HCT116 (cell line): ENCODE measurements around the gene GNG2. TPM values are rescaled to one million over a fixed set of nuclear protein-coding genes. Genes with fewer than 3 reads are reported as not detected.

Experiments
- ATAC-seq: fragments of 200-7000 bp; cut with Tn5 transposase; 2 replicates; pipeline ENCODE4 v1.9.1; 2020; ENCODE audit warnings: mild to moderate bottlenecking, moderate library complexity
- BruUV-seq: library from RNA; stranded (reverse); fragments of 400-500 nt; replicated peaks from 2 replicates; lab custom pipeline; 2021; lab: Mats Ljungman, UMichigan
- CTCF ChIA-PET: fragments of 300-600 bp; sonication (Branson Sonifier 250); formaldehyde crosslinking; loops from one replicate; lab custom pipeline; 2021; ENCODE audit warnings: antibody characterized with exemption; lab: Charles Lee
- POLR2A ChIA-PET: fragments of 300-600, 350-600 bp; sonication (Branson Sonifier 250); formaldehyde crosslinking; loops from one replicate; lab custom pipeline; 2021; ENCODE audit warnings: antibody characterized with exemption; lab: Charles Lee
- RAD21 ChIA-PET, 2 experiments: fragments of 300-600 bp; sonication (Branson Sonifier 250); formaldehyde crosslinking; loops; one replicate each; lab custom pipeline; 2023; ENCODE audit warnings: low total read pairs in 2 of 2; ENCODE audit not compliant: uncharacterized antibody in 2 of 2, unreplicated experiment in 2 of 2, low non-redundant PET in 1 of 2; lab: Charles Lee
- DNase-seq: peaks from one replicate; pipeline ENCODE4 v3.0.0-alpha.2; 2010; ENCODE audit warnings: low read depth, low spot score
- H2AFZ ChIP-seq: fragments of 200-600 bp; shearing (Covaris generic), sonication (generic); 2 replicates; pipeline ENCODE4 v1.6.1; 2017; ENCODE audit warnings: low read depth, mixed run types, mixed read lengths, antibody characterized with exemption, low read length; ENCODE audit not compliant: poor library complexity, severe bottlenecking
- H3K27ac ChIP-seq: 2 replicates; pipeline ENCODE4 v1.5.1; 2012; ENCODE audit warnings: low read depth, low read length
- H3K27me3 ChIP-seq: fragments of 200-600 bp; sonication (generic); 2 replicates; pipeline ENCODE4 v1.6.1; 2016; ENCODE audit warnings: mixed run types, low read length, mixed read lengths; ENCODE audit not compliant: insufficient read depth
- H3K36me3 ChIP-seq, 2 experiments: fragments of 200-500 bp in 1 of 2; fragments of 200-600 bp in 1 of 2; sonication (Bioruptor generic) in 1 of 2; sonication (generic) in 1 of 2; 2 replicates each; pipeline versions ENCODE4 v1.5.1 to v1.6.1; 2014 to 2016; ENCODE audit warnings: low read length in 2 of 2, inconsistent platforms in 1 of 2, mixed read lengths in 1 of 2, mixed run types in 1 of 2; ENCODE audit not compliant: insufficient read depth in 2 of 2, control insufficient read depth in 1 of 2
- H3K4me1 ChIP-seq, 2 experiments: fragments of 200-600 bp in 1 of 2; sonication (generic) in 1 of 2; 2 replicates each; pipeline versions ENCODE4 v1.5.1 to v1.6.1; 2012 to 2017; ENCODE audit warnings: low read length in 2 of 2, inconsistent platforms in 1 of 2, mild to moderate bottlenecking in 1 of 2, mixed read lengths in 1 of 2, mixed run types in 1 of 2, moderate library complexity in 1 of 2; ENCODE audit not compliant: insufficient read depth in 2 of 2, control insufficient read depth in 1 of 2
- H3K4me2 ChIP-seq: fragments of 200-600 bp; sonication (generic); 2 replicates; pipeline ENCODE4 v1.6.1; 2017; ENCODE audit warnings: mixed run types, low read length, mixed read lengths
- H3K4me3 ChIP-seq, 2 experiments: fragments of 200-600 bp in 1 of 2; sonication (generic) in 1 of 2; replicated peaks in 1 of 2; 2 replicates each; pipeline ENCODE4 v1.5.1; 2011 to 2016; ENCODE audit warnings: low read length in 2 of 2, control low read depth in 1 of 2, low read depth in 1 of 2, mild to moderate bottlenecking in 1 of 2, mixed read lengths in 1 of 2, mixed run types in 1 of 2
- H3K79me2 ChIP-seq: fragments of 200-600 bp; sonication (generic); 2 replicates; pipeline ENCODE4 v1.6.1; 2017; ENCODE audit warnings: mild to moderate bottlenecking, mixed run types, low read length, moderate library complexity, mixed read lengths; ENCODE audit not compliant: insufficient read depth
- H3K9ac ChIP-seq: fragments of 200-600 bp; sonication (generic); 2 replicates; pipeline ENCODE4 v1.6.1; 2016; ENCODE audit warnings: low read length, mixed read lengths
- H3K9me2 ChIP-seq: fragments of 200-600 bp; sonication (generic), shearing (Covaris generic); 2 replicates; pipeline ENCODE4 v1.6.1; 2017; ENCODE audit warnings: mixed run types, mild to moderate bottlenecking, moderate library complexity; ENCODE audit not compliant: insufficient read depth
- H3K9me3 ChIP-seq, 2 experiments: fragments of 200-500 bp in 1 of 2; fragments of 200-600 bp in 1 of 2; sonication (Bioruptor generic) in 1 of 2; sonication (generic) in 1 of 2; 2 replicates each; pipeline ENCODE4 v1.6.1; 2014 to 2017; ENCODE audit warnings: low read length in 2 of 2, mixed read lengths in 2 of 2, inconsistent platforms in 1 of 2, low read depth in 1 of 2, mild to moderate bottlenecking in 1 of 2, mixed run types in 1 of 2, moderate library complexity in 1 of 2; ENCODE audit not compliant: control insufficient read depth in 1 of 2, insufficient read depth in 1 of 2
- H4K20me1 ChIP-seq: fragments of 200-600 bp; sonication (generic), shearing (Covaris generic); 2 replicates; pipeline ENCODE4 v1.6.1; 2017; ENCODE audit warnings: mixed run types, mild to moderate bottlenecking, moderate library complexity; ENCODE audit not compliant: insufficient read depth
- CBX3 ChIP-seq: IDR thresholded peaks from 2 replicates; pipeline ENCODE4 v1.6.1; 2012; ENCODE audit warnings: low read depth
- CEBPB ChIP-seq: IDR thresholded peaks from 2 replicates; pipeline ENCODE4 v1.6.1; 2012; ENCODE audit warnings: low read depth
- EGR1 ChIP-seq: IDR thresholded peaks from 2 replicates; pipeline ENCODE4 v1.6.1; 2012; ENCODE audit warnings: low read depth
- ELF1 ChIP-seq: IDR thresholded peaks from 2 replicates; pipeline ENCODE4 v1.6.1; 2012; ENCODE audit warnings: low read depth, borderline replicate concordance
- EZH2phosphoT487 ChIP-seq: fragments of 200-600 bp; IDR thresholded peaks from 2 replicates; pipeline ENCODE4 v1.6.1; 2018; ENCODE audit warnings: antibody characterized with exemption, borderline replicate concordance
- FOSL1 ChIP-seq: IDR thresholded peaks from 2 replicates; pipeline ENCODE4 v1.6.1; 2012; ENCODE audit warnings: low read depth
- JUND ChIP-seq: IDR thresholded peaks from 2 replicates; pipeline ENCODE4 v1.6.1; 2012
- RAD21 ChIP-seq: IDR thresholded peaks from 2 replicates; pipeline ENCODE4 v1.6.1; 2012; ENCODE audit warnings: low read depth, mild to moderate bottlenecking
- SIN3A ChIP-seq: IDR thresholded peaks from 2 replicates; pipeline ENCODE4 v1.6.1; 2012; ENCODE audit warnings: low read depth
- SP1 ChIP-seq: IDR thresholded peaks from 2 replicates; pipeline ENCODE4 v1.6.1; 2012; ENCODE audit warnings: low read depth
- SRF ChIP-seq: IDR thresholded peaks from 2 replicates; pipeline ENCODE4 v1.6.1; 2012; ENCODE audit warnings: low read depth
- YY1 ChIP-seq: IDR thresholded peaks from 2 replicates; pipeline ENCODE4 v1.6.1; 2011; ENCODE audit warnings: low read length, low read depth, moderate library complexity, mild to moderate bottlenecking; ENCODE audit not compliant: insufficient replicate concordance; ENCODE audit errors: extremely low read depth
- ZNF274 ChIP-seq: fragments of 200-500 bp; sonication (Bioruptor generic); IDR thresholded peaks from 2 replicates; pipeline ENCODE4 v1.6.1; 2014; ENCODE audit warnings: mild to moderate bottlenecking, low read depth, low read length, inconsistent platforms
- intact Hi-C: fragments of 100-400 bp; cut with micrococcal nuclease; formaldehyde crosslinking; loops from 2 replicates; pipeline ENCODE4 v1.10.0; 2022
- total RNA-seq: library from RNA; stranded (reverse); gene quantifications from one replicate; pipeline ENCODE4 v1.2.1, GENCODE V29; 2021; ENCODE audit not compliant: unreplicated experiment
- TF ChIP-seq, protein P1 (sequence below): IDR thresholded peaks from 2 replicates; pipeline ENCODE4 v1.6.1; 2012; ENCODE audit warnings: low read depth
- TF ChIP-seq, protein P2 (sequence below), 3 experiments: fragments of 200-600 bp in 1 of 3; sonication (generic) in 1 of 3; IDR thresholded peaks in 2 of 3; conservative IDR thresholded peaks in 1 of 3; 2 replicates each; pipeline ENCODE4 v1.5.1; 2012 to 2017; ENCODE audit warnings: low read depth in 2 of 3, low read length in 2 of 3, antibody characterized with exemption in 1 of 3, borderline replicate concordance in 1 of 3, control low read depth in 1 of 3, mild to moderate bottlenecking in 1 of 3, mixed read lengths in 1 of 3, mixed run types in 1 of 3, moderate library complexity in 1 of 3; ENCODE audit not compliant: insufficient read depth in 1 of 3
- TF ChIP-seq, protein P3 (sequence below): IDR thresholded peaks from 2 replicates; pipeline ENCODE4 v1.6.1; 2011; ENCODE audit warnings: mild to moderate bottlenecking, low read length, moderate library complexity; ENCODE audit not compliant: insufficient replicate concordance; ENCODE audit errors: extremely low read depth

Gene GNG2
- total RNA-seq, 1 experiment from 2014 or later = 0.74 TPM

DNA sequence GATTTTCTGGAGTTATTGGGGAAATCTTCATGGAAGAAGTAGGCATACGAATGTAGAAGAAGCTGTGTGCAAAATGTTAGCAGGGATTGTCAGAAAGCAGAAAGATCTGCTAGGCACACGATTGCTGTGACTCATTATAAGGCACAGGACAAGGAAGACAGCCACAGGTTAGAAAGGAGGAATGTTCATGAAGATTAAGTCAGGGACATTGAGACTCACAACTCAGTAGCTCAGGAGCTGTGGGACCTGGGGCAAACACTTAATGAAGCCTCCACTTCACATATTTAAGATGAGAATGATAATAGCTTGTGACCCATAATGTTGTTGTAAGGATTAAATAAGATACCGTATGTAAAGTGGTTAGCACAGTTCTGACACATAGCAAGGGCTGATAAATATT is 102.3 kb downstream of the GNG2 start:
- POLR2A ChIA-PET = no interaction called here
- no peak for ATAC-seq
- H3K9me3 ChIP-seq = no peaks in the 10 kb centered on the region

More for the DNA sequence above, 102.3 kb downstream of the GNG2 start:
- ChIA-PET RAD21 (no interaction called here), CTCF (interaction anchor here (1.3 kb wide), 1 partner anchor 16 kb away, joined by 6 read pairs; no protein-coding TSS in a partner anchor)
- intact Hi-C loops = no loop called here
- H3K9ac ChIP-seq = no peak overlapping the region
- H3K27me3 ChIP-seq = no peaks in the 10 kb centered on the region
- no peaks in the 10 kb centered on the region for H3K36me3 ChIP-seq
- no peak for DNase-seq
- H3K4me1 ChIP-seq = no peaks in the 10 kb centered on the region; a peak in 1 of 4 replicates
- no peaks in the 10 kb centered on the region for H4K20me1 ChIP-seq
- H3K4me3 ChIP-seq = no peak overlapping the region
- no TSS peak for BruUV-seq
- no peak overlapping the region for H3K27ac ChIP-seq
- H3K4me2 ChIP-seq = no peak overlapping the region
- no peak overlapping the region for H2AFZ ChIP-seq
- H3K9me2 ChIP-seq = no peaks in the 10 kb centered on the region
- TF ChIP-seq, protein P1, sequence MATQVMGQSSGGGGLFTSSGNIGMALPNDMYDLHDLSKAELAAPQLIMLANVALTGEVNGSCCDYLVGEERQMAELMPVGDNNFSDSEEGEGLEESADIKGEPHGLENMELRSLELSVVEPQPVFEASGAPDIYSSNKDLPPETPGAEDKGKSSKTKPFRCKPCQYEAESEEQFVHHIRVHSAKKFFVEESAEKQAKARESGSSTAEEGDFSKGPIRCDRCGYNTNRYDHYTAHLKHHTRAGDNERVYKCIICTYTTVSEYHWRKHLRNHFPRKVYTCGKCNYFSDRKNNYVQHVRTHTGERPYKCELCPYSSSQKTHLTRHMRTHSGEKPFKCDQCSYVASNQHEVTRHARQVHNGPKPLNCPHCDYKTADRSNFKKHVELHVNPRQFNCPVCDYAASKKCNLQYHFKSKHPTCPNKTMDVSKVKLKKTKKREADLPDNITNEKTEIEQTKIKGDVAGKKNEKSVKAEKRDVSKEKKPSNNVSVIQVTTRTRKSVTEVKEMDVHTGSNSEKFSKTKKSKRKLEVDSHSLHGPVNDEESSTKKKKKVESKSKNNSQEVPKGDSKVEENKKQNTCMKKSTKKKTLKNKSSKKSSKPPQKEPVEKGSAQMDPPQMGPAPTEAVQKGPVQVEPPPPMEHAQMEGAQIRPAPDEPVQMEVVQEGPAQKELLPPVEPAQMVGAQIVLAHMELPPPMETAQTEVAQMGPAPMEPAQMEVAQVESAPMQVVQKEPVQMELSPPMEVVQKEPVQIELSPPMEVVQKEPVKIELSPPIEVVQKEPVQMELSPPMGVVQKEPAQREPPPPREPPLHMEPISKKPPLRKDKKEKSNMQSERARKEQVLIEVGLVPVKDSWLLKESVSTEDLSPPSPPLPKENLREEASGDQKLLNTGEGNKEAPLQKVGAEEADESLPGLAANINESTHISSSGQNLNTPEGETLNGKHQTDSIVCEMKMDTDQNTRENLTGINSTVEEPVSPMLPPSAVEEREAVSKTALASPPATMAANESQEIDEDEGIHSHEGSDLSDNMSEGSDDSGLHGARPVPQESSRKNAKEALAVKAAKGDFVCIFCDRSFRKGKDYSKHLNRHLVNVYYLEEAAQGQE = no peak
- no peak for TF ChIP-seq CEBPB
- TF ChIP-seq, protein P2, sequence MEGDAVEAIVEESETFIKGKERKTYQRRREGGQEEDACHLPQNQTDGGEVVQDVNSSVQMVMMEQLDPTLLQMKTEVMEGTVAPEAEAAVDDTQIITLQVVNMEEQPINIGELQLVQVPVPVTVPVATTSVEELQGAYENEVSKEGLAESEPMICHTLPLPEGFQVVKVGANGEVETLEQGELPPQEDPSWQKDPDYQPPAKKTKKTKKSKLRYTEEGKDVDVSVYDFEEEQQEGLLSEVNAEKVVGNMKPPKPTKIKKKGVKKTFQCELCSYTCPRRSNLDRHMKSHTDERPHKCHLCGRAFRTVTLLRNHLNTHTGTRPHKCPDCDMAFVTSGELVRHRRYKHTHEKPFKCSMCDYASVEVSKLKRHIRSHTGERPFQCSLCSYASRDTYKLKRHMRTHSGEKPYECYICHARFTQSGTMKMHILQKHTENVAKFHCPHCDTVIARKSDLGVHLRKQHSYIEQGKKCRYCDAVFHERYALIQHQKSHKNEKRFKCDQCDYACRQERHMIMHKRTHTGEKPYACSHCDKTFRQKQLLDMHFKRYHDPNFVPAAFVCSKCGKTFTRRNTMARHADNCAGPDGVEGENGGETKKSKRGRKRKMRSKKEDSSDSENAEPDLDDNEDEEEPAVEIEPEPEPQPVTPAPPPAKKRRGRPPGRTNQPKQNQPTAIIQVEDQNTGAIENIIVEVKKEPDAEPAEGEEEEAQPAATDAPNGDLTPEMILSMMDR (IDR thresholded peaks at IDR 0.05 in 2 of 3, conservative IDR thresholded peaks at IDR 0.05 in 1 of 3; ENCODE audit: borderline replicate concordance in 1 of 3, insufficient read depth in 1 of 3, low read depth in 2 of 3, low read length in 2 of 3) = no peak
- TF ChIP-seq JUND = no peak
- no peak for TF ChIP-seq ZNF274
- TF ChIP-seq ELF1 = no peak
- no peak for TF ChIP-seq FOSL1
- TF ChIP-seq, protein P3, sequence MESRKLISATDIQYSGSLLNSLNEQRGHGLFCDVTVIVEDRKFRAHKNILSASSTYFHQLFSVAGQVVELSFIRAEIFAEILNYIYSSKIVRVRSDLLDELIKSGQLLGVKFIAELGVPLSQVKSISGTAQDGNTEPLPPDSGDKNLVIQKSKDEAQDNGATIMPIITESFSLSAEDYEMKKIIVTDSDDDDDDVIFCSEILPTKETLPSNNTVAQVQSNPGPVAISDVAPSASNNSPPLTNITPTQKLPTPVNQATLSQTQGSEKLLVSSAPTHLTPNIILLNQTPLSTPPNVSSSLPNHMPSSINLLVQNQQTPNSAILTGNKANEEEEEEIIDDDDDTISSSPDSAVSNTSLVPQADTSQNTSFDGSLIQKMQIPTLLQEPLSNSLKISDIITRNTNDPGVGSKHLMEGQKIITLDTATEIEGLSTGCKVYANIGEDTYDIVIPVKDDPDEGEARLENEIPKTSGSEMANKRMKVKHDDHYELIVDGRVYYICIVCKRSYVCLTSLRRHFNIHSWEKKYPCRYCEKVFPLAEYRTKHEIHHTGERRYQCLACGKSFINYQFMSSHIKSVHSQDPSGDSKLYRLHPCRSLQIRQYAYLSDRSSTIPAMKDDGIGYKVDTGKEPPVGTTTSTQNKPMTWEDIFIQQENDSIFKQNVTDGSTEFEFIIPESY = no peak
- no peak for TF ChIP-seq EGR1
- no peak for TF ChIP-seq CBX3
- no peak for TF ChIP-seq YY1
- no peak for TF ChIP-seq SRF
- no peak for TF ChIP-seq RAD21
- TF ChIP-seq SP1 = no peak
- TF ChIP-seq SIN3A = no peak
- TF ChIP-seq EZH2phosphoT487 = no peak
- no peaks in the 10 kb centered on the region for H3K79me2 ChIP-seq
